Measurements from ENCODE around the gene LIN37.

DNA sequence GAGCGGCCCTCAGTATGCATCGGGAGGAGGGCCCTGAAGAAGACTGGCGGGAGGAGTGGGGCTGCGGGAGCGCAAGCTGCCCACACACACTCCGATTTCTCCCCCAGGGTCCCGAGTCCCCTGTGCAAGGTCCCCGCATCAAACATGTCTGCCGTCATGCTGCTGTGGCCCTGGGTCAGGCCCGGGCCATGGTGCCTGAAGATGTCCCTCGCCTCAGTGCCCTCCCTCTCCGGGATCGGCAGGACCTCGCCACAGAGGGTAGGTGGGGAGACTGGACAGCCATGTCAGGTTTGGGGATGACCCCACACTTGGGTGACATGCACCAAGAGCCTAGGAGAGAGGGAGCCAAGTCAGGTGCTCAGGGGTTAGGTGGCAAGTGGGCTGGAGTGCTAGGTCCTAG, 25.9 kb upstream of the LIN37 start:
- TF ChIP-seq, protein P1, sequence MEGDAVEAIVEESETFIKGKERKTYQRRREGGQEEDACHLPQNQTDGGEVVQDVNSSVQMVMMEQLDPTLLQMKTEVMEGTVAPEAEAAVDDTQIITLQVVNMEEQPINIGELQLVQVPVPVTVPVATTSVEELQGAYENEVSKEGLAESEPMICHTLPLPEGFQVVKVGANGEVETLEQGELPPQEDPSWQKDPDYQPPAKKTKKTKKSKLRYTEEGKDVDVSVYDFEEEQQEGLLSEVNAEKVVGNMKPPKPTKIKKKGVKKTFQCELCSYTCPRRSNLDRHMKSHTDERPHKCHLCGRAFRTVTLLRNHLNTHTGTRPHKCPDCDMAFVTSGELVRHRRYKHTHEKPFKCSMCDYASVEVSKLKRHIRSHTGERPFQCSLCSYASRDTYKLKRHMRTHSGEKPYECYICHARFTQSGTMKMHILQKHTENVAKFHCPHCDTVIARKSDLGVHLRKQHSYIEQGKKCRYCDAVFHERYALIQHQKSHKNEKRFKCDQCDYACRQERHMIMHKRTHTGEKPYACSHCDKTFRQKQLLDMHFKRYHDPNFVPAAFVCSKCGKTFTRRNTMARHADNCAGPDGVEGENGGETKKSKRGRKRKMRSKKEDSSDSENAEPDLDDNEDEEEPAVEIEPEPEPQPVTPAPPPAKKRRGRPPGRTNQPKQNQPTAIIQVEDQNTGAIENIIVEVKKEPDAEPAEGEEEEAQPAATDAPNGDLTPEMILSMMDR (IDR thresholded peaks at IDR 0.05; ENCODE audit: insufficient read depth, low read length, poor library complexity, severe bottlenecking) = no peak
- TF ChIP-seq EZH2phosphoT487 (conservative IDR thresholded peaks at IDR 0.05; ENCODE audit: low read length) = no peak
